Brain microvascular endothelial cell (primary cell): ENCODE data around the gene OLFML2A.
A peak's percentile ranks its signal among the peaks of the same experiment; 100 is the strongest.

ENCODE experiments used
- DNase-seq: peaks from one replicate; pipeline ENCODE4 v3.0.0-alpha.2; 2020
- H3K27ac ChIP-seq: fragments of 250-450 bp; sonication (Bioruptor Pico); 2 replicates; pipeline ENCODE4 v1.5.1; 2020; ENCODE audit warnings: mild to moderate bottlenecking, moderate library complexity
- H3K27me3 ChIP-seq: fragments of 250-450 bp; sonication (Bioruptor Pico); replicated peaks from 2 replicates; pipeline ENCODE4 v1.5.1; 2020; ENCODE audit warnings: mild to moderate bottlenecking
- H3K36me3 ChIP-seq: fragments of 250-450 bp; sonication (Bioruptor Pico); replicated peaks from 2 replicates; pipeline ENCODE4 v1.5.1; 2020; ENCODE audit warnings: mild to moderate bottlenecking
- H3K4me3 ChIP-seq: 2 replicates; pipeline ENCODE4 v1.5.1; 2011; ENCODE audit warnings: low read depth, mild to moderate bottlenecking, control low read depth, low read length, moderate library complexity
- in situ Hi-C: cut with HindIII; loops from 2 replicates; pipeline ENCODE4 v1.10.0; 2017; ENCODE audit warnings: low sequenced_read_pairs, low pct_ligation_motif_present
- TF ChIP-seq, protein P1 (sequence below): IDR thresholded peaks from 2 replicates; pipeline ENCODE4 v1.5.1; 2011; ENCODE audit warnings: low read depth, mild to moderate bottlenecking, moderate library complexity, low read length, control low read depth, inconsistent platforms; ENCODE audit errors: missing control alignments

The OLFML2A gene

DNA sequence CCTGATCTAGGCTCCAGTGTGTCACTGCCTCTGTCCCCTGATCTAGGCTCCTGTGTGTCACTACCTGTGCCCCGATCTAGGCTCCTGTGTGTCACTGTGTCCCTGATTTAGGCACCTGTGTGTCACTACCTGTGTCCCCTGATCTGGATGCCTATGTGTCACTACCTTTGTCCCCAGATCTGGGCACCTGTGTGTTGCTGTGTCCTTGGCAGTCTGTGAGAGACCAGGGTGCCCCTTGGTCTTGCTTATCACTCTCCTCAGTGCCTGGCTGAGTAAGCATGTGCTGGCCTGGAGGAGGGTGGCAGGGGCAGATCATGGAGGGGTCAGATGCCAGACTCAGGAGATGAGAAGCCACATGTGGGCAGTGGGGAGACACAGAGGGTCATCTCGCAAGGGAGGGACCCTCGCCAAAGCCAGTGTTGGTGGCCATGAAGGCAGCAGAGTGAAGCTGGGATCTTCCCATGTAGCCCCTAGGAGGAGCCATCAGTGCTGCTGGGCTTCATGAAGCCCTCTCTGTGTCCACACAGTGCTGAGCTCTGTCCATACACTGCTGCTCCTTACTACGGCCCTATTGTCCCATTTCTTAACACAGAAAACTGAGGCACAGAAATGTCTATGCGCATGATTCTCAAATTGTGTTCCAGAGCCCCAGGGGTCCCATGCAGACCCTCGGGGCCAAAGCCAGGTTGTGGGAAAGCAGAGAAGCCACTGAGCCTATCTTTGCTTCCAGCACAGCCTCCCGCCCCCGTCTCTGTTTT is 15.5 kb downstream of the OLFML2A start:
- Histone ChIP-seq H3K4me3 (no peak overlapping the region), H3K27me3 (no peaks in the 10 kb centered on the region), H3K27ac (no peak overlapping the region), H3K36me3 (no peaks in the 10 kb centered on the region)
- TF ChIP-seq, protein P1, sequence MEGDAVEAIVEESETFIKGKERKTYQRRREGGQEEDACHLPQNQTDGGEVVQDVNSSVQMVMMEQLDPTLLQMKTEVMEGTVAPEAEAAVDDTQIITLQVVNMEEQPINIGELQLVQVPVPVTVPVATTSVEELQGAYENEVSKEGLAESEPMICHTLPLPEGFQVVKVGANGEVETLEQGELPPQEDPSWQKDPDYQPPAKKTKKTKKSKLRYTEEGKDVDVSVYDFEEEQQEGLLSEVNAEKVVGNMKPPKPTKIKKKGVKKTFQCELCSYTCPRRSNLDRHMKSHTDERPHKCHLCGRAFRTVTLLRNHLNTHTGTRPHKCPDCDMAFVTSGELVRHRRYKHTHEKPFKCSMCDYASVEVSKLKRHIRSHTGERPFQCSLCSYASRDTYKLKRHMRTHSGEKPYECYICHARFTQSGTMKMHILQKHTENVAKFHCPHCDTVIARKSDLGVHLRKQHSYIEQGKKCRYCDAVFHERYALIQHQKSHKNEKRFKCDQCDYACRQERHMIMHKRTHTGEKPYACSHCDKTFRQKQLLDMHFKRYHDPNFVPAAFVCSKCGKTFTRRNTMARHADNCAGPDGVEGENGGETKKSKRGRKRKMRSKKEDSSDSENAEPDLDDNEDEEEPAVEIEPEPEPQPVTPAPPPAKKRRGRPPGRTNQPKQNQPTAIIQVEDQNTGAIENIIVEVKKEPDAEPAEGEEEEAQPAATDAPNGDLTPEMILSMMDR = peak; percentile 14
- DNase-seq = no peak
- in situ Hi-C loops = no loop called here

GRCh38 chr9:124793015-124793541 is 16.1 kb downstream of the OLFML2A start:
- TF ChIP-seq, protein P1 = no peak
- H3K27me3 ChIP-seq = no peaks in the 10 kb centered on the region
- DNase-seq = no peak
- H3K36me3 ChIP-seq = no peaks in the 10 kb centered on the region
- H3K4me3 ChIP-seq = no peak overlapping the region
- in situ Hi-C loops = no loop called here
- no peak overlapping the region for H3K27ac ChIP-seq

DNA sequence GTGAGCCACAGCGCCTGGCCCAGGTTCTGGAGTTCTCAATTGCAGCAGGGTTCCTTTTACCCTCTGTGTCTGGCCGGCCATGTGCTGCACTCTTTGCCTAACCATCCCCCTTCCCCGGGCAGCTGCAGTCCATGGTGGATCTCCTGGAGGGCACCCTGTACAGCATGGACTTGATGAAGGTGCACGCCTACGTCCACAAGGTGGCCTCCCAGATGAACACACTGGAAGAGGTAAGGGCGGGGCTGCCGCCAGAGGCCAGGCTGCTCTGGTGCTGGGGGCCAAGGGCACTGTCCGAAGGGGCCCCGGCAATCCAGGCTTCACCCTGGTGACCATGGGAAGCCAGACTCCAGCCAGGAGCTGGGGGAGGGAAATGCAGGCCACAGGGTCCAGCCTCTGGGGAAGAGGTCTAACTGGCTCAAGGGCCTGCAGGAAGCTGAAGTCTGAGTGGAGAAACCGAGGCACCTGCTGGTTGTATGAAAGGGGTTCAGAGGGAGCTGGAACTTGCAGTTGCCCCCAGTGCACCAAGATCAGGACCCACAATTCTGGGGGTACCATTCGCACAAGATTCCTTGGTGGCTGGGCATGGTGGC is 18.1 kb downstream of the OLFML2A start:
- Histone ChIP-seq H3K27me3 (no peaks in the 10 kb centered on the region), H3K27ac (no peak overlapping the region), H3K4me3 (no peak overlapping the region), H3K36me3 (no peaks in the 10 kb centered on the region)
- DNase-seq = no peak
- TF ChIP-seq, protein P1 = no peak
- in situ Hi-C loops = no loop called here

DNA sequence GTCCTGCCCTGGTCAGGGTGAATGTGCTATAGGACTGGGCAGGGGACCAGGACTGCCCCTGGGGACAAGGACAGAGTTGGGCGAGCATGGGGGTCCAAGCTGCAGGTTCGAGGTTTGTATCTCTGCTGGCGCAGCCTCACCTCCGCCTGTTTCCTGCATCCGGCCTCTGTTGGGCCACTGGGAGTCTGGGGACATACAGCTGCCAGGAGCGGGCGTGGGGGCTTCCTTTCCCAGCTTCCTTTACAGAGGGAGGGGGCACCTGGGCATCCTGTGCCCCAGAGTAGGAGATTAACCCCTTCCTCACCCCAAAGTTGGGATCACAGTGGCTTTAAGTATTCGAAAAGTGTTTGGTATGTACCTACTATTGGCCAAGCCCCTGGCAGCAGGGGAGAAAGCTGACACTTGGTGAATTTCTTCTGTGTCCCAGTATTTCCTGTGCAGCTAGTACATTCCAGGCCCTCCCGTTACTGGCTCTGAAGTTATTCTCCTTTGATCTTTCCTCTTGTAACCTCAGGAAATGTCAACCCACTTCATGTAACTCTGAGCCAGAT is 19.0 kb downstream of the OLFML2A start:
- H3K27ac ChIP-seq = no peak overlapping the region
- no peak overlapping the region for H3K4me3 ChIP-seq
- in situ Hi-C loops = no loop called here
- H3K36me3 ChIP-seq = no peaks in the 10 kb centered on the region
- H3K27me3 ChIP-seq = no peaks in the 10 kb centered on the region
- TF ChIP-seq, protein P1 = no peak
- no peak for DNase-seq

DNA sequence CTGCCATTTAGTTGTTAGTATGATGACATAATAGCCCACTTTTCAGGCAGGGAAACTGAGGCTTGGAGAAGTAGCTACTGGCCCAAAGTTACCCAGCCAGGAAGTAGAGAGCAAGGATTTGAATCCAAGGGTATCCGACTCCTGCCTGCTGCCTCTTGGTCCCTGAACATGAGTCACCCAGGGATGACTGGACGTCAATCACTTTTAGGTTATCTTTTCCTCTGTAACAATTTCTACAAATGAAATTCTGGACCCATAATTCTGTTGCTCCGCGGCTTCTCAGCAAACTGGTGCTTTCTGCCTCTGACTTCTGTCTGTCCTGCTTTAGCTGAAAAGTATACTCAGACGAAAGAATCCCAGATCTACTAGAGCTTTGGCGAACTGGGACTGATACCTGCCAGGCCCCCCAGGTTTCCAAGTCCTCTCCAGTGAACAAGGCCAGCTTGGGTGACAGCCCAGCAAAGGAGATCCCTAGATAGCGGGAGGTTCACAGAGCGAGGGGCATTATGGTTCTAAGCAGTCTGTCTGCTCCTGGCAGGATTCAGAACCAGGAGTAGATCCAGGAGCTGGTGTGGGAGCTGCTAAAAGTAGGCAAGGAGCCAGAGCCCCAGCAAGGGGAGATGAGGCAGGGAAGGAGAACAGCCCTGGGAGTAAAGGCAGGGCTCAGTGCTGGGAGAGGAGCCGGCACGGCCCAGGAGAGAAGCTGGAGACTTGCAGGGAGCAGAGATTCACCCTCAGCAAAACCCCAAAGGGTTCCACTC is 20.6 kb downstream of the OLFML2A start:
- TF ChIP-seq, protein P1 = no peak
- DNase-seq = no peak
- Histone ChIP-seq H3K4me3 (no peak overlapping the region), H3K27ac (no peak overlapping the region), H3K36me3 (no peaks in the 10 kb centered on the region), H3K27me3 (no peaks in the 10 kb centered on the region)
- in situ Hi-C loops = no loop called here
